Measurements from ENCODE around the gene TNIK. TPM values are rescaled to one million over a fixed set of nuclear protein-coding genes. Genes with fewer than 3 reads are reported as not detected.

The TNIK gene
- total RNA-seq, 1 experiment from 2014 or later = not detected

- no peak overlapping the region for H2AFZ ChIP-seq (ENCODE audit: low read length)
- no peaks in the 10 kb centered on the region for H3K79me2 ChIP-seq (ENCODE audit: low read length)
- H3K4me2 ChIP-seq (ENCODE audit: low read depth, low read length, poor library complexity, severe bottlenecking) = no peak overlapping the region
- no peaks in the 10 kb centered on the region for H3K27me3 ChIP-seq (ENCODE audit: low read length)
- H3K27ac ChIP-seq (ENCODE audit: low read length) = no peak overlapping the region
- H3K4me3 ChIP-seq (ENCODE audit: low read length) = no peak overlapping the region
- no peaks in the 10 kb centered on the region for H4K20me1 ChIP-seq (ENCODE audit: insufficient read depth, low read depth, low read length)
- no peaks in the 10 kb centered on the region for H3K9me2 ChIP-seq (replicated peaks; ENCODE audit: insufficient read depth, low read length)
- H3K4me1 ChIP-seq (ENCODE audit: low read length) = no peaks in the 10 kb centered on the region
- no peaks in the 10 kb centered on the region for H3K9me3 ChIP-seq (ENCODE audit: low read length)
- DNase-seq = no peak
- H3K36me3 ChIP-seq (ENCODE audit: insufficient read depth, low read length) = no peaks in the 10 kb centered on the region
- H3K9ac ChIP-seq (ENCODE audit: low read length) = no peak overlapping the region
Measured at GRCh38 chr3:171023566-171023965, 436.6 kb downstream of the TNIK start.

DNA sequence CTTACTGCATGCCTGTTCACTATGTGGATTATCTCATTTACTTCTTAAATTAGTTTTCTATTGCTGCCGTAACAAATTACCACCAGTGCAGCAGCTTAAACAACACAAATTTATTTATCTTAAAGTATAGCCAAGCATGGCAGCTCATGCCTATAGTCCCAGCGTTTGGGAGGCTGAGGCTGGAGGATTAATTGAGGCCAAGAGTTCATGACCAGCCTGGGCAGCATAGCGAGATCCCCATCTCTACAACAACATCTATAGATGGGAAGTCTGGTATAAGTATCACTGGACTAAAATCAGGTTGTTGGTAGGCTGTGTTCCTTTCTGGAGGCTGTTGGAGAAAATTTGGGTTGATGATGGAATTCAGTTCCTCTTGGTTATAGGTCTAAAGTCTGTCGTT lies 438.8 kb downstream of the TNIK start:
- Histone ChIP-seq H3K27ac (ENCODE audit: low read length) (no peak overlapping the region), H3K79me2 (ENCODE audit: low read length) (no peaks in the 10 kb centered on the region)

DNA sequence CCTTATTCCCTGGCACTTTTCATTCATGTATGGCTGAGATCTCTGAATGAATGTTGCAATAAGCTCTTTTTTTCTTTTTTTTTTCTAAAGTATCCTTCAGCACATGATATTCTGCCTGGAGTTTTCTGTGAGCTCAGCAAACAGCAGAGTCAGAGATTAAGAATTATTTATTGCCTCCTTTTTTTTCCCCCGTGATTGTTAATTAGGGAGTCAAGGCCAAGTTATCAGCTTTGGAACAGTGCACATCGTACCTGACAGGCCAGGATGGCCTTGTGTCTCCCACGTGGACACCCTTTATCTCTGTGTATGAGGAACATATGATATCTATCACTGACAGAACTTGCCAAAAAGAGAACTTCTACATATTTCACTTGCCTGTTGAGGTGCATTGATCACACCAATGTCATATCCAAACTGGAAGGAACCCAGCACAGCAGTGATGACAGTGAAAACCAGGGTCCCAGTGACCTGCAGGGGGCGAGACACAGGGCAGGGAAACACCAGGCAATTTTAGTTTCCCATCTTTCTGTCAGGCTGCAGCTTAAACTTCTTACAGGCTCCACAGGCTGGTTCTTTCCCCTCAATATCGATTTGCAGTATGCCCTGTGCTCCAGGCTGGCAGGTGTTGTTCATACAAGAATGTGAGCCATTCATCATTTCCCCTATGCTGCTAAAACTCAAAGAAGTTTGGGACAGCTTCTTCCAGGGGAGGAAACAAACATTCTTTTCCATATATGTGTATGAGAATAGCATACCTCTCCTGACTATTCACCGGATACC lies 441.9 kb downstream of the TNIK start:
- Histone ChIP-seq H4K20me1 (ENCODE audit: insufficient read depth, low read depth, low read length) (no peaks in the 10 kb centered on the region), H3K27me3 (ENCODE audit: low read length) (no peaks in the 10 kb centered on the region)

More for the DNA sequence above, 438.8 kb downstream of the TNIK start:
- H3K4me3 ChIP-seq (ENCODE audit: low read length) = no peak overlapping the region
- H3K9me2 ChIP-seq (replicated peaks; ENCODE audit: insufficient read depth, low read length) = no peaks in the 10 kb centered on the region
- no peaks in the 10 kb centered on the region for H3K36me3 ChIP-seq (ENCODE audit: insufficient read depth, low read length)
- H2AFZ ChIP-seq (ENCODE audit: low read length) = no peak overlapping the region
- H3K27me3 ChIP-seq (ENCODE audit: low read length) = no peaks in the 10 kb centered on the region
- H3K4me1 ChIP-seq (ENCODE audit: low read length) = no peaks in the 10 kb centered on the region
- DNase-seq = no peak
- H4K20me1 ChIP-seq (ENCODE audit: insufficient read depth, low read depth, low read length) = no peaks in the 10 kb centered on the region
- H3K9ac ChIP-seq (ENCODE audit: low read length) = no peak overlapping the region
- no peak overlapping the region for H3K4me2 ChIP-seq (ENCODE audit: low read depth, low read length, poor library complexity, severe bottlenecking)
- H3K9me3 ChIP-seq (ENCODE audit: low read length) = no peaks in the 10 kb centered on the region

DNA sequence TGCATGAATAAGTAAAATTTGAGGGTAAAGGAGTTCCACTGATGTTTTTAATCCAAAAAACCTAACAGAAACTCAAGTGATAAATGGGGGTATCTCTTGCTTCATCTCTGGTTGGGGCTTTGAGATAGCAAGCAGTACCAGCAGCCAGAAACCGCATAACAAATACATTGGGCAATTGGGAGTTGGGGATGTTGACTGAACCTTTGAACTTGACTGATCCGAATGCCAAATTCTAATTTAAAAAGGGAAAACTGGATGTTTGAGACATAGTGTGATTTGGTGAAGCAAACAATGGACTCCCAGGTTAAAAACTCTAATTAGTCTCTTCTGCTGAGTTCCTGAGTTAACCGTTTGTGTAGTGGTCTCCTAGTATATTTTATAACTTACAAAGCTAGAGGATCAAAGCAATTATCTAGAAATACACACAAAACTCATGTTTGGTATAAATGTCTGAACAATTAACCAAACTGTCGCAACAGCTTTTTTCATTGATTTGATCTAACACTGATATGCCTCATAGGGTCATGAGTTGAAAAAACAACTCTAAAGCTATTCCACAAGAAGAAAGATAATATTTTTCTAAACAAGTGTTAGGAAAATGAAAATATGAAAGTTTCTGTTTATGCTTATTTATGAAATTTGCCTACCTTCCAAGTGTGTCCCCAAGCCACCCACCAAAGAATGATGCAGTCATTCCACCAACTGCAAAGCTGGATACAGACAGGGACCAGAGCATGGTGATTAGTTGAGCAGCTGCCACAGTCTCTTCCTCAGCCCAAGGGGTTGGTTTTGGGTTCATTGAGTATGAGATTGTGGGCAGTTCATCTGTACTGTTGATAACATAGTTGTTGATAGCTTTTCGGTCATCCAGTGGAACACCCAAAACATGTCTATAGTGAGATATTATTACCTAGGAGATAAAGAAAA lies 446.1 kb downstream of the TNIK start:
- no peaks in the 10 kb centered on the region for H4K20me1 ChIP-seq (ENCODE audit: insufficient read depth, low read depth, low read length)
- no peak overlapping the region for H3K4me3 ChIP-seq (ENCODE audit: low read length)

More for the DNA sequence above, 441.9 kb downstream of the TNIK start:
- Histone ChIP-seq H3K27ac (ENCODE audit: low read length) (no peak overlapping the region), H2AFZ (ENCODE audit: low read length) (no peak overlapping the region), H3K4me2 (ENCODE audit: low read depth, low read length, poor library complexity, severe bottlenecking) (no peak overlapping the region), H3K79me2 (ENCODE audit: low read length) (no peaks in the 10 kb centered on the region), H3K4me1 (ENCODE audit: low read length) (no peaks in the 10 kb centered on the region), H3K9ac (ENCODE audit: low read length) (no peak overlapping the region), H3K9me3 (ENCODE audit: low read length) (no peaks in the 10 kb centered on the region), H3K36me3 (ENCODE audit: insufficient read depth, low read length) (no peaks in the 10 kb centered on the region), H3K4me3 (ENCODE audit: low read length) (no peak overlapping the region), H3K9me2 (replicated peaks; ENCODE audit: insufficient read depth, low read length) (no peaks in the 10 kb centered on the region)
- peak; percentile 42 for DNase-seq

GRCh38 chr3:171011873-171012336 lies 448.3 kb downstream of the TNIK start:
- Histone ChIP-seq H3K27me3 (ENCODE audit: low read length) (no peaks in the 10 kb centered on the region), H3K27ac (ENCODE audit: low read length) (no peak overlapping the region), H3K4me1 (ENCODE audit: low read length) (no peaks in the 10 kb centered on the region), H3K9me3 (ENCODE audit: low read length) (no peaks in the 10 kb centered on the region), H3K9ac (ENCODE audit: low read length) (no peak overlapping the region), H3K79me2 (ENCODE audit: low read length) (no peaks in the 10 kb centered on the region), H3K4me3 (ENCODE audit: low read length) (no peak overlapping the region), H3K4me2 (ENCODE audit: low read depth, low read length, poor library complexity, severe bottlenecking) (no peak overlapping the region), H2AFZ (ENCODE audit: low read length) (no peak overlapping the region), H4K20me1 (ENCODE audit: insufficient read depth, low read depth, low read length) (no peaks in the 10 kb centered on the region), H3K36me3 (ENCODE audit: insufficient read depth, low read length) (no peaks in the 10 kb centered on the region), H3K9me2 (replicated peaks; ENCODE audit: insufficient read depth, low read length) (no peaks in the 10 kb centered on the region)
- no peak for DNase-seq

More for the DNA sequence above, 446.1 kb downstream of the TNIK start:
- Histone ChIP-seq H3K79me2 (ENCODE audit: low read length) (no peaks in the 10 kb centered on the region), H3K4me2 (ENCODE audit: low read depth, low read length, poor library complexity, severe bottlenecking) (no peak overlapping the region), H3K9me3 (ENCODE audit: low read length) (no peaks in the 10 kb centered on the region), H3K9ac (ENCODE audit: low read length) (no peak overlapping the region), H3K4me1 (ENCODE audit: low read length) (no peaks in the 10 kb centered on the region), H3K36me3 (ENCODE audit: insufficient read depth, low read length) (no peaks in the 10 kb centered on the region), H3K9me2 (replicated peaks; ENCODE audit: insufficient read depth, low read length) (no peaks in the 10 kb centered on the region), H2AFZ (ENCODE audit: low read length) (no peak overlapping the region), H3K27ac (ENCODE audit: low read length) (no peak overlapping the region), H3K27me3 (ENCODE audit: low read length) (no peaks in the 10 kb centered on the region)
- DNase-seq = no peak

Small RNA genes within 50 kb of the gene (small RNA-seq; reads per million reads assigned to genes)
- gene MIR569 (not detected), gene RF00019 (not detected), gene RNU6-348P (not detected)
